H9 (cell line): Measurements from ENCODE around the gene MT1X. TPM values are rescaled to one million over a fixed set of nuclear protein-coding genes. Genes with fewer than 3 reads are reported as not detected.

ENCODE experiments used
- DNase-seq: peaks from one replicate; pipeline ENCODE4 v3.0.0-alpha.2; 2017
- H2AFZ ChIP-seq: one replicate; pipeline ENCODE4 v1.6.1; 2013; ENCODE audit warnings: mild to moderate bottlenecking, low read length, control low read depth, moderate library complexity
- H2AK5ac ChIP-seq: 2 replicates; pipeline ENCODE4 v1.6.1; 2013; ENCODE audit warnings: low read length, control low read depth, mixed read lengths; ENCODE audit not compliant: insufficient read length
- H2BK120ac ChIP-seq: one replicate; pipeline ENCODE4 v1.6.1; 2013; ENCODE audit warnings: low read depth, mild to moderate bottlenecking, low read length, control low read depth, inconsistent platforms; ENCODE audit not compliant: poor library complexity, severe bottlenecking
- H2BK12ac ChIP-seq: 2 replicates; pipeline ENCODE4 v1.6.1; 2013; ENCODE audit warnings: low read length, control low read depth, mixed read lengths, low read depth; ENCODE audit not compliant: insufficient read length
- H2BK15ac ChIP-seq: 2 replicates; pipeline ENCODE4 v1.6.1; 2013; ENCODE audit warnings: low read depth, low read length, control low read depth
- H2BK20ac ChIP-seq: one replicate; pipeline ENCODE4 v1.6.1; 2013; ENCODE audit warnings: low read depth, mild to moderate bottlenecking, low read length, control low read depth, inconsistent platforms; ENCODE audit not compliant: poor library complexity, severe bottlenecking
- H2BK5ac ChIP-seq: 2 replicates; pipeline ENCODE4 v1.6.1; 2013; ENCODE audit warnings: low read length, control low read depth, mixed read lengths; ENCODE audit not compliant: insufficient read length
- H3K14ac ChIP-seq: 2 replicates; pipeline ENCODE4 v1.6.1; 2013; ENCODE audit warnings: low read length, control low read depth; ENCODE audit not compliant: insufficient read depth
- H3K18ac ChIP-seq: 2 replicates; pipeline ENCODE4 v1.6.1; 2013; ENCODE audit warnings: low read depth, mild to moderate bottlenecking, mixed read lengths, low read length, control low read depth; ENCODE audit not compliant: insufficient read length
- H3K23ac ChIP-seq: 2 replicates; pipeline ENCODE4 v1.6.1; 2013; ENCODE audit warnings: low read length, control low read depth, mixed read lengths, low read depth; ENCODE audit not compliant: insufficient read length
- H3K23me2 ChIP-seq: 2 replicates; pipeline ENCODE4 v1.6.1; 2013; ENCODE audit warnings: low read depth, mild to moderate bottlenecking, mixed read lengths, low read length, control low read depth; ENCODE audit not compliant: insufficient read length, poor library complexity, severe bottlenecking
- H3K27ac ChIP-seq: 2 replicates; pipeline ENCODE4 v1.5.1; 2013; ENCODE audit warnings: low read length, control low read depth, mixed read lengths, low read depth; ENCODE audit not compliant: insufficient read length
- H3K27me3 ChIP-seq: 2 replicates; pipeline ENCODE4 v1.6.1; 2013; ENCODE audit warnings: low read length, control low read depth, inconsistent platforms; ENCODE audit not compliant: insufficient read depth
- H3K4ac ChIP-seq: 2 replicates; pipeline ENCODE4 v1.6.1; 2013; ENCODE audit warnings: low read depth, mild to moderate bottlenecking, control low read depth, inconsistent platforms, low read length, moderate library complexity
- H3K4me1 ChIP-seq: 2 replicates; pipeline ENCODE4 v1.6.1; 2013; ENCODE audit warnings: low read length, control low read depth, inconsistent platforms; ENCODE audit not compliant: insufficient read depth
- H3K4me2 ChIP-seq: 2 replicates; pipeline ENCODE4 v1.6.1; 2013; ENCODE audit warnings: low read length, control low read depth, mixed read lengths; ENCODE audit not compliant: insufficient read length, insufficient read depth
- H3K56ac ChIP-seq: 2 replicates; pipeline ENCODE4 v1.6.1; 2013; ENCODE audit warnings: low read depth, mild to moderate bottlenecking, mixed read lengths, low read length, control low read depth; ENCODE audit not compliant: insufficient read length
- H3K79me1 ChIP-seq: 2 replicates; pipeline ENCODE4 v1.6.1; 2013; ENCODE audit warnings: low read depth, mild to moderate bottlenecking, moderate library complexity, low read length, control low read depth, inconsistent platforms; ENCODE audit not compliant: insufficient read depth, poor library complexity, severe bottlenecking
- H3K79me2 ChIP-seq: 2 replicates; pipeline ENCODE4 v1.6.1; 2013; ENCODE audit warnings: low read length, control low read depth, inconsistent platforms; ENCODE audit not compliant: insufficient read depth
- H3K9ac ChIP-seq: 2 replicates; pipeline ENCODE4 v1.6.1; 2013; ENCODE audit warnings: low read length, control low read depth, mixed read lengths; ENCODE audit not compliant: insufficient read length; ENCODE audit errors: extremely low read depth
- H3K9me3 ChIP-seq: one replicate; pipeline ENCODE4 v1.6.1; 2013; ENCODE audit warnings: low read depth, low read length, inconsistent platforms; ENCODE audit not compliant: control insufficient read depth
- H3T11ph ChIP-seq: one replicate; pipeline ENCODE4 v1.6.1; 2013; ENCODE audit warnings: mild to moderate bottlenecking, low read length, control low read depth, inconsistent platforms
- H4K20me1 ChIP-seq: one replicate; pipeline ENCODE4 v1.6.1; 2013; ENCODE audit not compliant: control insufficient read depth, insufficient read length, insufficient read depth
- H4K5ac ChIP-seq: 2 replicates; pipeline ENCODE4 v1.6.1; 2013; ENCODE audit warnings: low read depth, mild to moderate bottlenecking, mixed read lengths, low read length, control low read depth; ENCODE audit not compliant: insufficient read length
- H4K8ac ChIP-seq: replicated peaks from 2 replicates; pipeline ENCODE4 v1.6.1; 2013; ENCODE audit warnings: low read length, control low read depth, mixed read lengths, low read depth; ENCODE audit not compliant: insufficient read length
- H4K91ac ChIP-seq: 2 replicates; pipeline ENCODE4 v1.6.1; 2013; ENCODE audit warnings: low read depth, mild to moderate bottlenecking, moderate library complexity, mixed read lengths, low read length, control low read depth; ENCODE audit not compliant: insufficient read length
- H3K27ac Mint-ChIP-seq, 3 experiments: 2 replicates in 2 of 3; 3 replicates in 1 of 3; pipeline ENCODE4 v1.8.0; 2020 to 2021; ENCODE audit warnings: mixed read lengths in 3 of 3, mild to moderate bottlenecking in 1 of 3, moderate library complexity in 1 of 3
- H3K27me3 Mint-ChIP-seq: 2 replicates; pipeline ENCODE4 v1.8.0; 2021; ENCODE audit warnings: low read depth, mild to moderate bottlenecking, moderate library complexity, mixed read lengths
- H3K36me3 Mint-ChIP-seq, 3 experiments: 2 replicates in 2 of 3; 3 replicates in 1 of 3; pipeline ENCODE4 v1.8.0; 2020 to 2021; ENCODE audit warnings: low read depth in 3 of 3, mixed read lengths in 3 of 3; ENCODE audit not compliant: insufficient read depth in 1 of 3
- H3K4me1 Mint-ChIP-seq, 2 experiments: 2 replicates each; pipeline ENCODE4 v1.8.0; 2020; ENCODE audit warnings: mixed read lengths in 2 of 2
- H3K4me3 Mint-ChIP-seq, 2 experiments: 2 replicates in 1 of 2; 3 replicates in 1 of 2; pipeline ENCODE4 v1.8.0; 2020 to 2021; ENCODE audit warnings: mild to moderate bottlenecking in 2 of 2, mixed read lengths in 2 of 2, moderate library complexity in 1 of 2
- H3K9me3 Mint-ChIP-seq, 2 experiments: 2 replicates in 1 of 2; 3 replicates in 1 of 2; pipeline ENCODE4 v1.8.0; 2020; ENCODE audit warnings: mild to moderate bottlenecking in 2 of 2, mixed read lengths in 2 of 2, moderate library complexity in 1 of 2
- CTCF ChIP-seq: fragments of 200-600 bp; sonication (generic); conservative IDR thresholded peaks from 3 replicates; pipeline ENCODE4 v1.8.0; 2021; ENCODE audit warnings: antibody characterized with exemption, mild to moderate bottlenecking
- WGBS: extraction: QIAGEN DNeasy Blood & Tissue Kit; methylation state at CpG from one replicate; pipeline ENCODE4 v1.1.7; 2013; ENCODE audit warnings: missing lambda C conversion rate, low lambda C conversion rate, mixed read lengths; ENCODE audit not compliant: insufficient read length; ENCODE audit errors: extremely low coverage; 5-methylcytosine and 5-hydroxymethylcytosine counted together
- total RNA-seq: library from RNA; stranded (reverse); gene quantifications from 2 replicates; pipeline ENCODE4 v1.2.1, GENCODE V29; 2021

The MT1X gene
- total RNA-seq, 1 experiment from 2014 or later = 32.1 TPM

- no peak overlapping the region for H3K14ac ChIP-seq
- no peak overlapping the region for H4K91ac ChIP-seq
- H3K36me3 Mint-ChIP-seq = peaks cover 3 to 13% (median 8%) of the 10 kb centered on the region in 3 experiments; a peak in 6 of 7 replicates
- H3K4me3 Mint-ChIP-seq = no peak overlapping the region
- no peak overlapping the region for H4K5ac ChIP-seq
- no peaks in the 10 kb centered on the region for H3K27me3 ChIP-seq
- no peak overlapping the region for H3K23ac ChIP-seq
- H2BK20ac ChIP-seq = no peak overlapping the region
- no peak overlapping the region for H3K56ac ChIP-seq
- no peak overlapping the region for H3T11ph ChIP-seq
- no CpG with 5 or more reads among the region's 4 CpGs for WGBS
- no peaks in the 10 kb centered on the region for H3K79me2 ChIP-seq
- peaks cover 56% of the 10 kb centered on the region for H3K27me3 Mint-ChIP-seq
- no peak overlapping the region for H2BK5ac ChIP-seq
- H2BK12ac ChIP-seq = no peak overlapping the region
- no peaks in the 10 kb centered on the region for H3K79me1 ChIP-seq
- no peak overlapping the region for H2BK120ac ChIP-seq
- no peak overlapping the region; a peak in 1 of 7 replicates for H3K27ac Mint-ChIP-seq
- peaks cover 9 to 11% of the 10 kb centered on the region in 2 experiments for H3K9me3 Mint-ChIP-seq
- no peaks in the 10 kb centered on the region for H4K20me1 ChIP-seq
- no peaks in the 10 kb centered on the region for H3K9me3 ChIP-seq
- H3K18ac ChIP-seq = no peak overlapping the region
- no peaks in the 10 kb centered on the region for H3K4me1 ChIP-seq
- H3K9ac ChIP-seq = no peak overlapping the region
- DNase-seq = no peak
- H3K27ac ChIP-seq = no peak overlapping the region
- peaks cover 8% of the 10 kb centered on the region for H3K23me2 ChIP-seq
- no peak overlapping the region for H2BK15ac ChIP-seq
- no peak overlapping the region for H2AFZ ChIP-seq
- H3K4ac ChIP-seq = no peak overlapping the region
- H4K8ac ChIP-seq = no peak overlapping the region
- no peak overlapping the region for H3K4me2 ChIP-seq
- peaks cover 22 to 27% of the 10 kb centered on the region in 2 experiments for H3K4me1 Mint-ChIP-seq
- no peak for TF ChIP-seq CTCF
- H2AK5ac ChIP-seq = no peak overlapping the region
These were observed 2.1 kb downstream of the MT1X start for GRCh38 chr16:56684256-56684925.
